H1 (cell line): ENCODE results near the gene CX3CR1. TPM values are rescaled to one million over a fixed set of nuclear protein-coding genes. Genes with fewer than 3 reads are reported as not detected.

ENCODE experiments used
- CTCF ChIA-PET: fragments of 300-600 bp; sonication (Branson Sonifier 250); formaldehyde crosslinking; loops from one replicate; lab custom pipeline; 2021; ENCODE audit not compliant: partially characterized antibody; lab: Charles Lee
- POLR2A ChIA-PET: fragments of 300-600 bp; sonication (Branson Sonifier 250); formaldehyde crosslinking; loops from one replicate; lab custom pipeline; 2021; ENCODE audit warnings: inconsistent platforms; ENCODE audit not compliant: partially characterized antibody; lab: Charles Lee
- DNase-seq, 2 experiments: peaks; one replicate each; pipeline versions ENCODE4 v3.0.0 to v3.0.0-alpha.2; 2010 to 2022; ENCODE audit warnings: low spot score in 2 of 2, low read depth in 1 of 2, mixed read lengths in 1 of 2
- FAIRE-seq: peaks from 2 replicates; lab custom pipeline; 2011; peaks lifted over from hg19 to GRCh38; lab: Jason Lieb, UNC
- H2AFZ ChIP-seq: 2 replicates; pipeline ENCODE4 v1.8.1; 2012; ENCODE audit warnings: low read length, inconsistent platforms
- H2AK5ac ChIP-seq: 2 replicates; pipeline ENCODE4 v1.6.1; 2013; ENCODE audit warnings: low read depth, low read length
- H2BK120ac ChIP-seq: replicated peaks from 2 replicates; pipeline ENCODE3; 2013; ENCODE audit warnings: low read depth, low read length, inconsistent platforms
- H2BK12ac ChIP-seq: 2 replicates; pipeline ENCODE4 v1.6.1; 2013; ENCODE audit warnings: low read depth, low read length
- H2BK15ac ChIP-seq: 2 replicates; pipeline ENCODE4 v1.6.1; 2013; ENCODE audit warnings: low read length
- H2BK20ac ChIP-seq: 2 replicates; pipeline ENCODE4 v1.6.1; 2013; ENCODE audit warnings: low read length
- H2BK5ac ChIP-seq: 2 replicates; pipeline ENCODE4 v1.6.1; 2013; ENCODE audit warnings: low read depth, low read length
- H3K14ac ChIP-seq: 2 replicates; pipeline ENCODE4 v1.6.1; 2013; ENCODE audit warnings: inconsistent platforms; ENCODE audit not compliant: insufficient read length
- H3K18ac ChIP-seq: 2 replicates; pipeline ENCODE4 v1.6.1; 2013; ENCODE audit warnings: low read length; ENCODE audit errors: extremely low read depth
- H3K23ac ChIP-seq: 2 replicates; pipeline ENCODE4 v1.6.1; 2013; ENCODE audit warnings: inconsistent platforms; ENCODE audit not compliant: insufficient read length
- H3K23me2 ChIP-seq: 2 replicates; pipeline ENCODE4 v1.6.1; 2013; ENCODE audit warnings: low read depth, low read length
- H3K27ac ChIP-seq: 2 replicates; pipeline ENCODE4 v1.6.1; 2011; ENCODE audit warnings: low read depth, low read length, inconsistent platforms
- H3K27me3 ChIP-seq, 4 experiments: replicated peaks in 1 of 4; 1 replicate in 1 of 4; 2 replicates in 3 of 4; pipeline versions ENCODE4 v1.6.1 to v1.8.1; 2011 to 2013; ENCODE audit warnings: low read length in 3 of 4, mild to moderate bottlenecking in 3 of 4, inconsistent platforms in 2 of 4, mixed read lengths in 2 of 4, moderate library complexity in 1 of 4; ENCODE audit not compliant: control insufficient read depth in 3 of 4, insufficient read depth in 3 of 4; ENCODE audit errors: extremely low read depth in 1 of 4
- H3K36me3 ChIP-seq, 4 experiments: 2 replicates each; pipeline versions ENCODE4 v1.6.1 to v1.8.1; 2011 to 2013; ENCODE audit warnings: mild to moderate bottlenecking in 4 of 4, low read length in 3 of 4, moderate library complexity in 2 of 4, control low read depth in 1 of 4, inconsistent platforms in 1 of 4; ENCODE audit not compliant: insufficient read depth in 4 of 4, control insufficient read depth in 2 of 4
- H3K4ac ChIP-seq: replicated peaks from 2 replicates; pipeline ENCODE3; 2013; ENCODE audit warnings: low read length, low read depth, mixed read lengths, inconsistent platforms; ENCODE audit not compliant: insufficient read length
- H3K4me1 ChIP-seq, 4 experiments: replicated peaks in 1 of 4; 1 replicate in 1 of 4; 2 replicates in 3 of 4; pipeline versions ENCODE4 v1.6.1 to v1.8.1; 2011 to 2013; ENCODE audit warnings: low read length in 3 of 4, inconsistent platforms in 2 of 4, mixed read lengths in 1 of 4; ENCODE audit not compliant: insufficient read depth in 4 of 4, control insufficient read depth in 3 of 4
- H3K4me2 ChIP-seq, 2 experiments: 2 replicates each; pipeline versions ENCODE4 v1.6.1 to v1.8.1; 2011 to 2013; ENCODE audit warnings: low read depth in 2 of 2, low read length in 2 of 2, control low read depth in 1 of 2, inconsistent platforms in 1 of 2, mild to moderate bottlenecking in 1 of 2; ENCODE audit not compliant: insufficient read depth in 1 of 2
- H3K4me3 ChIP-seq, 4 experiments: fragments of 200-600, 300-600 bp in 1 of 4; sonication (generic), shearing (Covaris generic), sonication (Bioruptor Twin) in 1 of 4; 2 replicates each; pipeline versions ENCODE4 v1.5.1 to v1.8.1; 2011 to 2016; ENCODE audit warnings: low read length in 4 of 4, low read depth in 3 of 4, control low read depth in 2 of 4, inconsistent platforms in 2 of 4, mild to moderate bottlenecking in 2 of 4, mixed read lengths in 1 of 4, moderate library complexity in 1 of 4; ENCODE audit not compliant: insufficient read depth in 2 of 4; ENCODE audit errors: extremely low read depth in 1 of 4
- H3K56ac ChIP-seq: replicated peaks from 2 replicates; pipeline ENCODE3; 2013; ENCODE audit warnings: low read depth, mild to moderate bottlenecking, mixed read lengths, low read length, inconsistent platforms; ENCODE audit not compliant: insufficient read length
- H3K79me1 ChIP-seq: 2 replicates; pipeline ENCODE4 v1.6.1; 2013; ENCODE audit warnings: low read depth, low read length, control low read depth
- H3K79me2 ChIP-seq, 2 experiments: 2 replicates each; pipeline versions ENCODE4 v1.6.1 to v1.8.1; 2012 to 2013; ENCODE audit warnings: low read length in 2 of 2, mild to moderate bottlenecking in 2 of 2, inconsistent platforms in 1 of 2; ENCODE audit not compliant: insufficient read depth in 2 of 2, control insufficient read depth in 1 of 2
- H3K9ac ChIP-seq, 4 experiments: replicated peaks in 1 of 4; 1 replicate in 1 of 4; 2 replicates in 3 of 4; pipeline versions ENCODE4 v1.6.1 to v1.8.1; 2011 to 2013; ENCODE audit warnings: low read depth in 3 of 4, low read length in 3 of 4, control low read depth in 2 of 4, mild to moderate bottlenecking in 2 of 4, moderate library complexity in 2 of 4, inconsistent platforms in 1 of 4; ENCODE audit errors: extremely low read depth in 1 of 4
- H3K9me3 ChIP-seq, 2 experiments: 2 replicates each; pipeline versions ENCODE4 v1.6.1 to v1.8.1; 2012 to 2013; ENCODE audit warnings: mild to moderate bottlenecking in 2 of 2, moderate library complexity in 2 of 2, control low read depth in 1 of 2, inconsistent platforms in 1 of 2, low read depth in 1 of 2, low read length in 1 of 2, mixed read lengths in 1 of 2; ENCODE audit not compliant: insufficient read depth in 2 of 2
- H4K20me1 ChIP-seq, 2 experiments: replicated peaks in 1 of 2; 2 replicates each; pipeline versions ENCODE3 to v1.8.1; 2011 to 2013; ENCODE audit warnings: inconsistent platforms in 2 of 2, low read length in 2 of 2, mild to moderate bottlenecking in 1 of 2; ENCODE audit not compliant: insufficient read depth in 2 of 2, control insufficient read depth in 1 of 2
- H4K5ac ChIP-seq: 2 replicates; pipeline ENCODE4 v1.6.1; 2013; ENCODE audit warnings: low read length, low read depth, mixed read lengths, inconsistent platforms; ENCODE audit not compliant: insufficient read length
- H4K8ac ChIP-seq: 2 replicates; pipeline ENCODE4 v1.8.0; 2013; ENCODE audit warnings: mild to moderate bottlenecking, moderate library complexity, low read length, inconsistent platforms; ENCODE audit not compliant: insufficient read depth; ENCODE audit errors: extremely low read depth
- H4K91ac ChIP-seq: replicated peaks from 2 replicates; pipeline ENCODE3; 2013; ENCODE audit warnings: low read length, mixed read lengths, inconsistent platforms; ENCODE audit not compliant: insufficient read length
- ASH2L ChIP-seq: fragments of 200-600, 300-600 bp; sonication (generic); IDR thresholded peaks from one replicate; pipeline ENCODE4 v1.7.1; 2017; ENCODE audit warnings: low read length
- JUND ChIP-seq: IDR thresholded peaks from 2 replicates; pipeline ENCODE4 v1.6.1; 2011; ENCODE audit warnings: mild to moderate bottlenecking, improper control_type of control experiment, low read length
- RFX5 ChIP-seq: IDR thresholded peaks from 2 replicates; pipeline ENCODE4 v1.6.1; 2011; ENCODE audit warnings: low read depth, low read length, improper control_type of control experiment, borderline replicate concordance
- SAP30 ChIP-seq: fragments of 300-600 bp; sonication (generic); IDR thresholded peaks from 2 replicates; pipeline ENCODE4 v1.7.1; 2012; ENCODE audit warnings: low read length, moderate library complexity, mild to moderate bottlenecking, inconsistent platforms; ENCODE audit not compliant: insufficient read depth, insufficient replicate concordance
- TBP ChIP-seq: IDR thresholded peaks from 2 replicates; pipeline ENCODE4 v1.6.1; 2011; ENCODE audit warnings: low read depth, low read length, improper control_type of control experiment
- TCF12 ChIP-seq: IDR thresholded peaks from 2 replicates; pipeline ENCODE4 v1.6.1; 2011; ENCODE audit warnings: low read depth, mild to moderate bottlenecking, low read length
- polyA plus RNA-seq, 7 experiments: library from polyadenylated mRNA; depleted of rRNA in 3 of 7; stranded (reverse) in 5 of 7; unstranded in 2 of 7; fragments of >200 nt in 5 of 7; fragments of 200-250 nt in 2 of 7; gene quantifications; 1 replicate in 5 of 7; 2 replicates in 1 of 7; 4 replicates in 1 of 7; pipeline versions ENCODE4 v1.2.1 to v1.2.3, GENCODE V29; 2011 to 2013; ENCODE audit warnings: missing spikeins in 2 of 7, mixed read lengths in 2 of 7
- total RNA-seq: library from RNA; stranded (reverse); fragmentation: NEBNext Ultra II Directional; extraction: Animal tissue kit (Norgen Biotek cat#: 25700); gene quantifications from 2 replicates; pipeline ENCODE4 v1.2.1, GENCODE V29; 2021

The CX3CR1 gene
- total and polyA plus RNA-seq, 2 of the 8 experiments (the other 6 are each of a cell fraction or from before 2014, with no cell fraction given), result 0.08 TPM; not detected in 1

DNA sequence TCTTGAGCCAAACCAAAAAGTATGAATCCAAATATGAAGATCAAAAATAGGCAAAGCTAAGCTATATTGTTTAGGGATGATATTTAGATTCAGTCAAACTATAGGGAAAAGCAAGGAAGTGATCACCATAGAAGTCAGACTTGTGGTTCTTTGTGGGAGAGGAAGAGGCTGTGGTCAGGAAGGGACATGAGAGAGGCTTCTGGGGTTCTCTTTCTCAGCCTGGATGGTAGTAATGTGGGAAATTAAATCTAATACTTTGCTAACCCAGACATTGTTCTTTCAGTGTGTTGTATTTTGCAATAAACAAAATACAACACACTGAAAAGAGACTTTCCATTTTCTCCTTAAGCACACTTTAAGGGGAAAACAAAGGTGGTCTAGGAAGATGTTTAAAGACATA, 3.1 kb downstream of the CX3CR1 start:
- ChIA-PET POLR2A (interaction anchor here (1.5 kb wide), 1 partner anchor 130 kb away, joined by 3 read pairs; the partner anchor contains the start of gene RPSA), CTCF (interaction anchor here (1.0 to 30.1 kb wide), 9 partner anchors 11 to 148 kb away, joined by 3 to 767 read pairs (median 8); partner anchors contain the start of gene XIRP1)
- H4K91ac ChIP-seq, result no peak overlapping the region
- H3K36me3 ChIP-seq, result no peaks in the 10 kb centered on the region
- H3K23ac ChIP-seq, result no peak overlapping the region
- H2BK15ac ChIP-seq, result no peak overlapping the region
- no peak for TF ChIP-seq SAP30
- TF ChIP-seq RFX5, result no peak
- TF ChIP-seq ASH2L, result no peak
- TF ChIP-seq TCF12, result no peak
- TF ChIP-seq TBP, result no peak
- TF ChIP-seq JUND, result no peak
- H3K4me2 ChIP-seq, result no peak overlapping the region
- no peaks in the 10 kb centered on the region for H3K79me2 ChIP-seq
- no peak overlapping the region for H4K5ac ChIP-seq
- no peak overlapping the region for H3K14ac ChIP-seq
- no peaks in the 10 kb centered on the region for H3K27me3 ChIP-seq
- H3K4me3 ChIP-seq, result no peak overlapping the region
- no peak overlapping the region for H2AFZ ChIP-seq
- H3K27ac ChIP-seq, result no peak overlapping the region
- H3K4ac ChIP-seq, result no peak overlapping the region
- H2BK120ac ChIP-seq, result no peak overlapping the region
- H2BK12ac ChIP-seq, result no peak overlapping the region
- H3K9ac ChIP-seq, result no peak overlapping the region
- H4K20me1 ChIP-seq, result no peaks in the 10 kb centered on the region
- H3K18ac ChIP-seq, result no peak overlapping the region
- H4K8ac ChIP-seq, result no peak overlapping the region
- DNase-seq (no peak), FAIRE-seq (no peak)
- H2AK5ac ChIP-seq, result no peak overlapping the region
- H3K9me3 ChIP-seq, result no peaks in the 10 kb centered on the region
- H3K4me1 ChIP-seq, result peaks cover 0 to 3% (median 0%) of the 10 kb centered on the region in 4 experiments; a peak in 1 of 7 replicates
- no peak overlapping the region for H2BK20ac ChIP-seq
- no peaks in the 10 kb centered on the region for H3K79me1 ChIP-seq
- no peak overlapping the region for H2BK5ac ChIP-seq
- no peaks in the 10 kb centered on the region for H3K23me2 ChIP-seq
- H3K56ac ChIP-seq, result no peak overlapping the region
